SU-DHL-6 (cell line): Measurements from ENCODE around the gene LAX1.

Experiments used
- H2AFZ ChIP-seq: fragments of 200-600 bp; sonication (generic); 2 replicates; pipeline ENCODE4 v1.6.1; 2014; ENCODE audit warnings: low read depth, mild to moderate bottlenecking, moderate library complexity, mixed read lengths, antibody characterized with exemption, low read length; ENCODE audit not compliant: severe bottlenecking
- H3F3A ChIP-seq: fragments of 200-600 bp; shearing (Covaris generic); 2 replicates; pipeline ENCODE4 v1.6.0; 2016; ENCODE audit warnings: antibody characterized with exemption, mild to moderate bottlenecking; ENCODE audit not compliant: insufficient read depth
- H3K27ac ChIP-seq: fragments of 200-600 bp; sonication (generic); 2 replicates; pipeline ENCODE4 v1.5.1; 2016; ENCODE audit warnings: low read depth, mild to moderate bottlenecking, low read length, moderate library complexity, mixed read lengths
- H3K27me3 ChIP-seq: fragments of 200-600 bp; sonication (generic), shearing (Covaris generic); 2 replicates; pipeline ENCODE4 v1.6.0; 2014; ENCODE audit warnings: mild to moderate bottlenecking, low read length
- H3K36me3 ChIP-seq: fragments of 200-600 bp; sonication (generic); 2 replicates; pipeline ENCODE4 v1.6.1; 2014; ENCODE audit warnings: mild to moderate bottlenecking, low read length, mixed read lengths
- H3K4me2 ChIP-seq: fragments of 300-600, 200-600 bp; shearing (Covaris generic), sonication (generic); 2 replicates; pipeline ENCODE4 v1.6.0; 2014; ENCODE audit warnings: low read length, low read depth, mild to moderate bottlenecking; ENCODE audit not compliant: poor library complexity, severe bottlenecking
- H3K4me3 ChIP-seq: fragments of 200-600 bp; sonication (generic); 2 replicates; pipeline ENCODE4 v1.5.1; 2014; ENCODE audit warnings: antibody characterized with exemption, low read length, mild to moderate bottlenecking, mixed read lengths; ENCODE audit not compliant: insufficient read depth, poor library complexity, severe bottlenecking
- H3K79me2 ChIP-seq: fragments of 200-600 bp; sonication (generic); 2 replicates; pipeline ENCODE4 v1.6.1; 2014; ENCODE audit warnings: mild to moderate bottlenecking, low read length, moderate library complexity; ENCODE audit not compliant: insufficient read depth
- H3K9ac ChIP-seq: fragments of 200-600 bp; sonication (generic); 2 replicates; pipeline ENCODE4 v1.7.0; 2014; ENCODE audit warnings: mild to moderate bottlenecking, low read length
- H3K9me2 ChIP-seq: fragments of 200-600 bp; sonication (generic); replicated peaks from 2 replicates; pipeline ENCODE4 v1.6.1; 2014; ENCODE audit warnings: low read length; ENCODE audit not compliant: insufficient read depth
- H3K9me3 ChIP-seq: fragments of 200-600 bp; sonication (generic); 2 replicates; pipeline ENCODE4 v1.6.1; 2014; ENCODE audit warnings: low read length, mixed read lengths; ENCODE audit not compliant: insufficient read depth
- H4K20me1 ChIP-seq: fragments of 200-600 bp; sonication (generic); 2 replicates; pipeline ENCODE4 v1.6.1; 2014; ENCODE audit warnings: low read depth, mild to moderate bottlenecking, antibody characterized with exemption, low read length, moderate library complexity, mixed read lengths
- EZH2phosphoT487 ChIP-seq: fragments of 200-600 bp; sonication (generic), shearing (Covaris generic); conservative IDR thresholded peaks from 2 replicates; pipeline ENCODE4 v1.6.1; 2018; ENCODE audit warnings: mild to moderate bottlenecking, antibody characterized with exemption, low read length, moderate library complexity, mixed read lengths
- TF ChIP-seq, protein P1 (sequence below): fragments of 200-600 bp; sonication (generic); IDR thresholded peaks from one replicate; pipeline ENCODE4 v1.5.1; 2017; ENCODE audit warnings: antibody characterized with exemption, mild to moderate bottlenecking, low read length, moderate library complexity; ENCODE audit not compliant: insufficient read depth, poor library complexity, severe bottlenecking

The LAX1 gene

DNA sequence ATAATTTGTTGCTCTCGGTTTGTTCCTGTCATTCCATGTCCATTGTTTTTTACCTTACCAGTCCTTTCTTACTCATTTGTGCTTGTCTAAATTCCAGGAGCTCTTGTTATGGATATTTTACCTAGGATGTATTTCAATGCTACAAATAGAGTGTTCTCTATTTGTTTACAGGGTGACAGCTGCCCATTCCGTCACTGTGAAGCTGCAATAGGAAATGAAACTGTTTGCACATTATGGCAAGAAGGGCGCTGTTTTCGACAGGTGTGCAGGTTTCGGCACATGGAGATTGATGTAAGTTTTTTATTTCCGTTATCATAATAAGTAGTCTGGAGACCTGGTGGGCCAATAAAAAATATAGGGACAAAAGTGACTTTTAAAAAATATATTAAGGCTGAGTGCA, 53.4 kb downstream of the LAX1 start:
- no peak overlapping the region for H3K9ac ChIP-seq
- peaks cover 8% of the 10 kb centered on the region; the same call in 1 of the 2 replicates for H4K20me1 ChIP-seq
- no peaks in the 10 kb centered on the region for H3K9me2 ChIP-seq
- H3F3A ChIP-seq: peaks cover 11% of the 10 kb centered on the region; the same call in 1 of the 2 replicates
- peak overlapping the region; percentile 57 for H3K27ac ChIP-seq
- H3K4me2 ChIP-seq: peak overlapping the region; percentile 39
- no peaks in the 10 kb centered on the region for H3K9me3 ChIP-seq
- H3K4me3 ChIP-seq: no peak overlapping the region
- H3K79me2 ChIP-seq: peaks cover 35% of the 10 kb centered on the region
- peaks cover 23% of the 10 kb centered on the region; the same call in 1 of the 2 replicates for H3K36me3 ChIP-seq
- H3K27me3 ChIP-seq: no peaks in the 10 kb centered on the region
- no peak for TF ChIP-seq EZH2phosphoT487
- TF ChIP-seq, protein P1, sequence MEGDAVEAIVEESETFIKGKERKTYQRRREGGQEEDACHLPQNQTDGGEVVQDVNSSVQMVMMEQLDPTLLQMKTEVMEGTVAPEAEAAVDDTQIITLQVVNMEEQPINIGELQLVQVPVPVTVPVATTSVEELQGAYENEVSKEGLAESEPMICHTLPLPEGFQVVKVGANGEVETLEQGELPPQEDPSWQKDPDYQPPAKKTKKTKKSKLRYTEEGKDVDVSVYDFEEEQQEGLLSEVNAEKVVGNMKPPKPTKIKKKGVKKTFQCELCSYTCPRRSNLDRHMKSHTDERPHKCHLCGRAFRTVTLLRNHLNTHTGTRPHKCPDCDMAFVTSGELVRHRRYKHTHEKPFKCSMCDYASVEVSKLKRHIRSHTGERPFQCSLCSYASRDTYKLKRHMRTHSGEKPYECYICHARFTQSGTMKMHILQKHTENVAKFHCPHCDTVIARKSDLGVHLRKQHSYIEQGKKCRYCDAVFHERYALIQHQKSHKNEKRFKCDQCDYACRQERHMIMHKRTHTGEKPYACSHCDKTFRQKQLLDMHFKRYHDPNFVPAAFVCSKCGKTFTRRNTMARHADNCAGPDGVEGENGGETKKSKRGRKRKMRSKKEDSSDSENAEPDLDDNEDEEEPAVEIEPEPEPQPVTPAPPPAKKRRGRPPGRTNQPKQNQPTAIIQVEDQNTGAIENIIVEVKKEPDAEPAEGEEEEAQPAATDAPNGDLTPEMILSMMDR: no peak
- no peak overlapping the region for H2AFZ ChIP-seq

DNA sequence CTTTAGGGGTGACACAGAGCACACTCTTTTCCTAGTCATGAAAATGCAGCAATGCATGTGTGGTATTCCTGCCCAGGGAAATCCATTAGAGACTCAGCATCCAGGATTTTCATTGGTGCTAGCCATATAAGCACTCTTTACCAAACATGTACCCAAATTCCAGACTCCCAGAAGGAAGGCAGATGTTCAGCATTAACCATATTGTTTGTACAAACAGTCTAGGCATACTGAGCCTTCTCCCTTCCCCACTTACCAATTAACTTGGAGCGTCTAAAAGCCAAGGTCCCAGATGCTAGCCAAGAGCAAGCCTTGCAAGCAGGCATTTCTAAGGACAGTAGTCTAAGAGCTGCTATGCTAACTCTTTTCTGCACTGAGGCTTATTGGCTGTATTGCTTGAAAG, 58.3 kb downstream of the LAX1 start:
- Histone ChIP-seq H2AFZ (no peak overlapping the region), H4K20me1 (peaks cover 11% of the 10 kb centered on the region; the same call in 1 of the 2 replicates), H3K4me2 (no peak overlapping the region), H3K9ac (no peak overlapping the region), H3K9me3 (no peaks in the 10 kb centered on the region), H3K9me2 (no peaks in the 10 kb centered on the region), H3K27me3 (no peaks in the 10 kb centered on the region), H3K79me2 (peaks cover 33% of the 10 kb centered on the region), H3K4me3 (no peak overlapping the region), H3F3A (peaks cover 7% of the 10 kb centered on the region; the same call in 1 of the 2 replicates), H3K36me3 (peaks cover 28% of the 10 kb centered on the region), H3K27ac (no peak overlapping the region)
- no peak for TF ChIP-seq EZH2phosphoT487
- TF ChIP-seq, protein P1: no peak
